ENCODE data around the gene NR2C2.

NR2C2 gene

GRCh38 chr3:14906355-14906971 lies 40.9 kb upstream of the NR2C2 start:
- Histone ChIP-seq H3K9me2 (replicated peaks; ENCODE audit: insufficient read depth, low read length) (no peaks in the 10 kb centered on the region), H3K9me3 (ENCODE audit: insufficient read depth, low read length) (peaks cover 9% of the 10 kb centered on the region), H2AFZ (ENCODE audit: low read depth, low read length, severe bottlenecking) (no peak overlapping the region), H3K4me3 (ENCODE audit: insufficient read depth, low read length, poor library complexity, severe bottlenecking) (no peak overlapping the region), H3K27me3 (ENCODE audit: low read length) (no peaks in the 10 kb centered on the region), H3K27ac (ENCODE audit: low read depth, low read length) (no peak overlapping the region), H3K36me3 (ENCODE audit: low read length) (no peaks in the 10 kb centered on the region), H3K79me2 (ENCODE audit: insufficient read depth, low read length) (no peaks in the 10 kb centered on the region), H4K20me1 (ENCODE audit: low read depth, low read length) (no peaks in the 10 kb centered on the region), H3K9ac (ENCODE audit: low read length) (no peak overlapping the region), H3K4me2 (ENCODE audit: low read depth, low read length, poor library complexity, severe bottlenecking) (no peak overlapping the region), H3F3A (ENCODE audit: insufficient read depth) (no peaks in the 10 kb centered on the region)
- no peak for TF ChIP-seq EZH2phosphoT487 (conservative IDR thresholded peaks at IDR 0.05; ENCODE audit: low read length)
- TF ChIP-seq CTCF (IDR thresholded peaks at IDR 0.05; ENCODE audit: insufficient read depth, low read length, poor library complexity, severe bottlenecking): no peak

- no peaks in the 10 kb centered on the region for H3K9me2 ChIP-seq (replicated peaks; ENCODE audit: insufficient read depth, low read length)
- H3K9me3 ChIP-seq (ENCODE audit: insufficient read depth, low read length): peaks cover 9% of the 10 kb centered on the region
- no peaks in the 10 kb centered on the region for H3F3A ChIP-seq (ENCODE audit: insufficient read depth)
- no peak for TF ChIP-seq CTCF (IDR thresholded peaks at IDR 0.05; ENCODE audit: insufficient read depth, low read length, poor library complexity, severe bottlenecking)
- no peak for TF ChIP-seq EZH2phosphoT487 (conservative IDR thresholded peaks at IDR 0.05; ENCODE audit: low read length)
- H3K4me2 ChIP-seq (ENCODE audit: low read depth, low read length, poor library complexity, severe bottlenecking): no peak overlapping the region
- no peaks in the 10 kb centered on the region for H4K20me1 ChIP-seq (ENCODE audit: low read depth, low read length)
- no peaks in the 10 kb centered on the region for H3K27me3 ChIP-seq (ENCODE audit: low read length)
- H2AFZ ChIP-seq (ENCODE audit: low read depth, low read length, severe bottlenecking): no peak overlapping the region
- H3K79me2 ChIP-seq (ENCODE audit: insufficient read depth, low read length): no peaks in the 10 kb centered on the region
- no peak overlapping the region for H3K9ac ChIP-seq (ENCODE audit: low read length)
- no peak overlapping the region for H3K4me3 ChIP-seq (ENCODE audit: insufficient read depth, low read length, poor library complexity, severe bottlenecking)
- no peak overlapping the region for H3K27ac ChIP-seq (ENCODE audit: low read depth, low read length)
- H3K36me3 ChIP-seq (ENCODE audit: low read length): no peaks in the 10 kb centered on the region
Measured at GRCh38 chr3:14907043-14907966, 40.1 kb upstream of the NR2C2 start.

- Histone ChIP-seq H3K79me2 (ENCODE audit: insufficient read depth, low read length) (no peaks in the 10 kb centered on the region), H4K20me1 (ENCODE audit: low read depth, low read length) (no peaks in the 10 kb centered on the region), H3K4me3 (ENCODE audit: insufficient read depth, low read length, poor library complexity, severe bottlenecking) (no peak overlapping the region), H3K4me2 (ENCODE audit: low read depth, low read length, poor library complexity, severe bottlenecking) (no peak overlapping the region), H3K9ac (ENCODE audit: low read length) (no peak overlapping the region), H2AFZ (ENCODE audit: low read depth, low read length, severe bottlenecking) (no peak overlapping the region), H3K9me3 (ENCODE audit: insufficient read depth, low read length) (peaks cover 9% of the 10 kb centered on the region), H3K9me2 (replicated peaks; ENCODE audit: insufficient read depth, low read length) (no peaks in the 10 kb centered on the region), H3F3A (ENCODE audit: insufficient read depth) (no peaks in the 10 kb centered on the region), H3K27me3 (ENCODE audit: low read length) (no peaks in the 10 kb centered on the region), H3K36me3 (ENCODE audit: low read length) (no peaks in the 10 kb centered on the region), H3K27ac (ENCODE audit: low read depth, low read length) (no peak overlapping the region)
- TF ChIP-seq EZH2phosphoT487 (conservative IDR thresholded peaks at IDR 0.05; ENCODE audit: low read length) (no peak), CTCF (IDR thresholded peaks at IDR 0.05; ENCODE audit: insufficient read depth, low read length, poor library complexity, severe bottlenecking) (no peak)
Measured at GRCh38 chr3:14909250-14909649, 38.1 kb upstream of the NR2C2 start.
